B cell (primary cell): ENCODE data around the gene RDH5. TPM values are rescaled to one million over a fixed set of nuclear protein-coding genes. Genes with fewer than 3 reads are reported as not detected.

Experiments used
- ATAC-seq: fragments of 200-7000 bp; cut with Tn5 transposase; one replicate; pipeline ENCODE4 v1.10.0; 2021; ENCODE audit warnings: low read depth, mild to moderate bottlenecking, moderate number of reproducible peaks, moderate library complexity
- CTCF ChIA-PET: fragments of 350-600 bp; sonication (Branson Sonifier 250); formaldehyde crosslinking; loops from one replicate; lab custom pipeline; 2021; ENCODE audit warnings: antibody characterized with exemption, inconsistent platforms; lab: Charles Lee
- POLR2A ChIA-PET: fragments of 350-600 bp; sonication (Branson Sonifier 250); formaldehyde crosslinking; loops from one replicate; lab custom pipeline; 2021; ENCODE audit warnings: antibody characterized with exemption; lab: Charles Lee
- DNase-seq: peaks from one replicate; pipeline ENCODE4 v3.0.0; 2013
- H2AFZ ChIP-seq: 2 replicates; pipeline ENCODE4 v1.6.1; 2012; ENCODE audit warnings: mild to moderate bottlenecking, low read depth, low read length; ENCODE audit not compliant: insufficient read depth, poor library complexity, severe bottlenecking
- H3K27ac ChIP-seq, 2 donors: 1 replicate in 1 of 2; 2 replicates in 1 of 2; pipeline ENCODE4 v1.5.1; 2012 to 2013; ENCODE audit warnings: low read length in 2 of 2, mild to moderate bottlenecking in 2 of 2, moderate library complexity in 1 of 2
- H3K27me3 ChIP-seq, 4 experiments: fragments of 200-600 bp in 1 of 4; sonication (generic) in 1 of 4; replicated peaks in 1 of 4; 1 replicate in 2 of 4; 2 replicates in 2 of 4; pipeline versions ENCODE4 v1.6.1 to v1.7.0; 2013 to 2016; ENCODE audit warnings: low read length in 3 of 4, mild to moderate bottlenecking in 2 of 4, mixed read lengths in 1 of 4, moderate library complexity in 1 of 4; ENCODE audit not compliant: insufficient read depth in 4 of 4, control insufficient read depth in 3 of 4; ENCODE audit errors: control extremely low read depth in 1 of 4
- H3K36me3 ChIP-seq, 2 experiments: replicated peaks in 1 of 2; 1 replicate in 1 of 2; 2 replicates in 1 of 2; pipeline versions ENCODE4 v1.6.1 to v1.7.1; 2013; ENCODE audit warnings: low read length in 1 of 2; ENCODE audit not compliant: insufficient read depth in 2 of 2, control insufficient read depth in 1 of 2; ENCODE audit errors: control extremely low read depth in 1 of 2, extremely low read depth in 1 of 2
- H3K4me1 ChIP-seq, 2 donors: fragments of 200-600 bp in 1 of 2; sonication (generic) in 1 of 2; 1 replicate in 1 of 2; 2 replicates in 1 of 2; pipeline versions ENCODE4 v1.5.1 to v1.6.1; 2013 to 2017; ENCODE audit warnings: low read length in 2 of 2; ENCODE audit not compliant: control insufficient read depth in 2 of 2, insufficient read depth in 2 of 2
- H3K4me2 ChIP-seq: replicated peaks from 2 replicates; pipeline ENCODE3; 2012; ENCODE audit warnings: mild to moderate bottlenecking, low read depth, low read length; ENCODE audit not compliant: poor library complexity, severe bottlenecking
- H3K4me3 ChIP-seq, 5 experiments: fragments of 200-600 bp in 1 of 5; sonication (generic) in 1 of 5; 1 replicate in 3 of 5; 2 replicates in 2 of 5; pipeline versions ENCODE4 v1.5.1 to v1.7.0; 2011 to 2016; ENCODE audit warnings: low read length in 4 of 5, mild to moderate bottlenecking in 4 of 5, low read depth in 2 of 5, control low read depth in 1 of 5, moderate library complexity in 1 of 5; ENCODE audit not compliant: insufficient read depth in 1 of 5; ENCODE audit errors: control extremely low read depth in 1 of 5, extremely low read depth in 1 of 5
- H3K79me2 ChIP-seq: fragments of 200-600 bp; sonication (generic); one replicate; pipeline ENCODE4 v1.6.0; 2016; ENCODE audit warnings: low read length; ENCODE audit not compliant: control insufficient read depth, insufficient read depth
- H3K9ac ChIP-seq: fragments of 200-600 bp; sonication (generic); 2 replicates; pipeline ENCODE4 v1.6.1; 2017; ENCODE audit warnings: mild to moderate bottlenecking, low read length, moderate library complexity
- H3K9me3 ChIP-seq, 3 donors: one replicate each; pipeline versions ENCODE4 v1.6.1 to v1.7.1; 2013; ENCODE audit warnings: low read length in 2 of 3; ENCODE audit not compliant: control insufficient read depth in 2 of 3, insufficient read depth in 1 of 3; ENCODE audit errors: control extremely low read depth in 1 of 3
- H4K20me1 ChIP-seq: 2 replicates; pipeline ENCODE4 v1.6.0; 2012; ENCODE audit warnings: mild to moderate bottlenecking, low read length; ENCODE audit not compliant: insufficient read depth, control insufficient read depth, poor library complexity, severe bottlenecking
- H3K27ac Mint-ChIP-seq: one replicate; pipeline ENCODE4 v1.8.0; 2021; ENCODE audit warnings: mixed read lengths
- H3K27me3 Mint-ChIP-seq: one replicate; pipeline ENCODE4 v1.8.0; 2021; ENCODE audit warnings: mixed read lengths
- H3K4me1 Mint-ChIP-seq: one replicate; pipeline ENCODE4 v1.8.0; 2021; ENCODE audit warnings: mixed read lengths
- H3K4me3 Mint-ChIP-seq: one replicate; pipeline ENCODE4 v1.8.0; 2021; ENCODE audit warnings: mixed read lengths
- H3K9me3 Mint-ChIP-seq: one replicate; pipeline ENCODE4 v1.8.0; 2022; ENCODE audit warnings: mixed read lengths; ENCODE audit not compliant: insufficient read depth
- CTCF ChIP-seq: fragments of 200-600 bp; IDR thresholded peaks from one replicate; pipeline ENCODE4 v1.8.0; 2022; ENCODE audit warnings: antibody characterized with exemption, mild to moderate bottlenecking
- EZH2 ChIP-seq: IDR thresholded peaks from 2 replicates; pipeline ENCODE4 v1.6.1; 2012; ENCODE audit warnings: borderline replicate concordance, low read depth, mild to moderate bottlenecking, moderate library complexity, low read length; ENCODE audit not compliant: insufficient read depth, poor library complexity, severe bottlenecking
- WGBS: methylation state at CpG from one replicate; pipeline ENCODE4 v1.1.5; 2013; ENCODE audit warnings: missing lambda C conversion rate; ENCODE audit not compliant: insufficient coverage; 5-methylcytosine and 5-hydroxymethylcytosine counted together
- intact Hi-C: fragments of 100-400 bp; cut with micrococcal nuclease; formaldehyde crosslinking; loops from one replicate; pipeline ENCODE4 v1.10.0; 2022
- polyA plus RNA-seq: library from polyadenylated mRNA; depleted of rRNA; stranded (reverse); fragments of >200 nt; gene quantifications from 2 replicates; pipeline ENCODE4 v1.2.3, GENCODE V29; 2012
- total RNA-seq, 2 donors: library from RNA; stranded (reverse); fragments of 120-200 nt in 1 of 2; gene quantifications; 1 replicate in 1 of 2; 2 replicates in 1 of 2; pipeline versions ENCODE4 v1.2.3 to v1.2.4, GENCODE V29; 2013 to 2022

Gene RDH5
- total and polyA plus RNA-seq, 2 donors (not counting 1 experiment from before 2014, with no cell fraction given): 32.6 to 37.8 TPM

- intact Hi-C loops: no loop called here
- POLR2A ChIA-PET: interaction anchor here (0.6 to 1.4 kb wide), 2 partner anchors 11 to 169 kb away, joined by 3 to 5 read pairs; no protein-coding TSS in a partner anchor
These were observed 15.9 kb downstream of the RDH5 start for GRCh38 chr12:55736076-55736475.

More at GRCh38 chr12:55736076-55736475, 15.9 kb downstream of the RDH5 start:
- H3K79me2 ChIP-seq: no peaks in the 10 kb centered on the region
- no peak overlapping the region for H3K27ac ChIP-seq
- no peak for TF ChIP-seq EZH2
- TF ChIP-seq CTCF: no peak
- no peak overlapping the region for H3K4me3 Mint-ChIP-seq
- H3K4me1 Mint-ChIP-seq: peaks cover 16% of the 10 kb centered on the region
- H3K4me1 ChIP-seq: peaks cover 11 to 15% of the 10 kb centered on the region in 2 donors
- H3K9ac ChIP-seq: no peak overlapping the region
- CTCF ChIA-PET: interaction anchor here (1.2 to 8.1 kb wide), 7 partner anchors 11 to 273 kb away, joined by 3 to 147 read pairs (median 4); partner anchors contain the start of genes BLOC1S1 and RDH5
- H3K27me3 Mint-ChIP-seq: no peaks in the 10 kb centered on the region
- no peaks in the 10 kb centered on the region for H4K20me1 ChIP-seq
- H2AFZ ChIP-seq: no peak overlapping the region
- H3K9me3 Mint-ChIP-seq: no peaks in the 10 kb centered on the region
- no peaks in the 10 kb centered on the region for H3K9me3 ChIP-seq
- H3K27ac Mint-ChIP-seq: peak overlapping the region; percentile 91
- no peaks in the 10 kb centered on the region for H3K27me3 ChIP-seq
- no peak overlapping the region for H3K4me2 ChIP-seq
- no peaks in the 10 kb centered on the region for H3K36me3 ChIP-seq
- DNase-seq (no peak), ATAC-seq (no peak)
- no peak overlapping the region for H3K4me3 ChIP-seq
- WGBS: 86% methylated on average over 3 of the region's 3 CpGs
